ENCODE data around the gene ENPP3.

ENPP3 gene

GRCh38 chr6:131769385-131770141 lies 132.5 kb downstream of the ENPP3 start:
- no peak for DNase-seq

GRCh38 chr6:131770776-131771175 lies 133.7 kb downstream of the ENPP3 start:
- DNase-seq = no peak

GRCh38 chr6:131773284-131773950 lies 136.3 kb downstream of the ENPP3 start:
- no peak for DNase-seq

GRCh38 chr6:131775886-131776285 lies 138.8 kb downstream of the ENPP3 start:
- no peak for DNase-seq

- no peak for DNase-seq
These were observed 139.9 kb downstream of the ENPP3 start for GRCh38 chr6:131776985-131777384.

GRCh38 chr6:131778169-131778568 lies 141.1 kb downstream of the ENPP3 start:
- no peak for DNase-seq

GRCh38 chr6:131779304-131779703 lies 142.2 kb downstream of the ENPP3 start:
- no peak for DNase-seq

GRCh38 chr6:131780600-131780999 lies 143.5 kb downstream of the ENPP3 start:
- no peak for DNase-seq

- DNase-seq = no peak
These were observed 144.6 kb downstream of the ENPP3 start for GRCh38 chr6:131781687-131782086.

- no peak for DNase-seq
These were observed 145.7 kb downstream of the ENPP3 start for GRCh38 chr6:131782764-131783163.

GRCh38 chr6:131784561-131784960 lies 147.5 kb downstream of the ENPP3 start:
- DNase-seq = no peak

GRCh38 chr6:131787079-131787478 lies 150.0 kb downstream of the ENPP3 start:
- no peak for DNase-seq

GRCh38 chr6:131787766-131788712 lies 150.9 kb downstream of the ENPP3 start:
- DNase-seq = no peak

GRCh38 chr6:131789219-131789618 lies 152.1 kb downstream of the ENPP3 start:
- no peak for DNase-seq

- DNase-seq = no peak
These were observed 154.4 kb downstream of the ENPP3 start for GRCh38 chr6:131791476-131791875.

GRCh38 chr6:131792091-131792496 lies 155.0 kb downstream of the ENPP3 start:
- DNase-seq = no peak

- DNase-seq = no peak
These were observed 158.3 kb downstream of the ENPP3 start for GRCh38 chr6:131795366-131795765.

Data from COR-L47 (cell line).